IPS-18c (cell line): Measurements from ENCODE around the gene DRC3.

ENCODE experiments used
- H3K4me3 ChIP-seq: 2 replicates; pipeline ENCODE4 v1.7.0; 2013; ENCODE audit warnings: low read depth, mild to moderate bottlenecking, low read length, moderate library complexity; ENCODE audit not compliant: insufficient read depth
- H3K9me3 ChIP-seq: one replicate; pipeline ENCODE4 v1.6.1; 2013; ENCODE audit warnings: mild to moderate bottlenecking, low read length, moderate library complexity; ENCODE audit not compliant: control insufficient read depth, insufficient read depth

DRC3 gene

GRCh38 chr17:18000030-18000408 lies 27.4 kb downstream of the DRC3 start:
- H3K4me3 ChIP-seq: no peak overlapping the region
- H3K9me3 ChIP-seq: no peaks in the 10 kb centered on the region

- H3K9me3 ChIP-seq: no peaks in the 10 kb centered on the region
- no peak overlapping the region for H3K4me3 ChIP-seq
Observed at GRCh38 chr17:18002171-18002570, 29.5 kb downstream of the DRC3 start.

- Histone ChIP-seq H3K4me3 (no peak overlapping the region), H3K9me3 (no peaks in the 10 kb centered on the region)
Observed at GRCh38 chr17:18004345-18004744, 31.7 kb downstream of the DRC3 start.

GRCh38 chr17:18004884-18005305 lies 32.2 kb downstream of the DRC3 start:
- H3K9me3 ChIP-seq: no peaks in the 10 kb centered on the region
- no peak overlapping the region for H3K4me3 ChIP-seq

- Histone ChIP-seq H3K4me3 (no peak overlapping the region), H3K9me3 (no peaks in the 10 kb centered on the region)
Observed at GRCh38 chr17:18005496-18005895, 32.8 kb downstream of the DRC3 start.

GRCh38 chr17:18006495-18007239 lies 34.0 kb downstream of the DRC3 start:
- Histone ChIP-seq H3K9me3 (no peaks in the 10 kb centered on the region), H3K4me3 (no peak overlapping the region; the same call in 1 of the 2 replicates)

GRCh38 chr17:18008496-18009268 lies 36.0 kb downstream of the DRC3 start:
- H3K4me3 ChIP-seq: no peak overlapping the region
- no peaks in the 10 kb centered on the region for H3K9me3 ChIP-seq

GRCh38 chr17:18009609-18010420 lies 37.2 kb downstream of the DRC3 start:
- Histone ChIP-seq H3K9me3 (no peaks in the 10 kb centered on the region), H3K4me3 (no peak overlapping the region)

GRCh38 chr17:18011286-18011685 lies 38.6 kb downstream of the DRC3 start:
- no peaks in the 10 kb centered on the region for H3K9me3 ChIP-seq
- H3K4me3 ChIP-seq: no peak overlapping the region

- no peaks in the 10 kb centered on the region for H3K9me3 ChIP-seq
- H3K4me3 ChIP-seq: no peak overlapping the region
Observed at GRCh38 chr17:18014006-18014405, 41.3 kb downstream of the DRC3 start.

- no peak overlapping the region for H3K4me3 ChIP-seq
- no peaks in the 10 kb centered on the region for H3K9me3 ChIP-seq
Observed at GRCh38 chr17:18015593-18015992, 42.9 kb downstream of the DRC3 start.

- Histone ChIP-seq H3K4me3 (no peak overlapping the region), H3K9me3 (no peaks in the 10 kb centered on the region)
Observed at GRCh38 chr17:18016426-18016825, 43.8 kb downstream of the DRC3 start.

- Histone ChIP-seq H3K4me3 (no peak overlapping the region), H3K9me3 (no peaks in the 10 kb centered on the region)
Observed at GRCh38 chr17:18017958-18018357, 45.3 kb downstream of the DRC3 start.

GRCh38 chr17:18018411-18018921 lies 45.8 kb downstream of the DRC3 start:
- no peaks in the 10 kb centered on the region for H3K9me3 ChIP-seq
- no peak overlapping the region for H3K4me3 ChIP-seq

- H3K4me3 ChIP-seq: no peak overlapping the region
Observed at GRCh38 chr17:18019838-18020154, 47.1 kb downstream of the DRC3 start.

GRCh38 chr17:18020971-18021370 lies 48.3 kb downstream of the DRC3 start:
- no peaks in the 10 kb centered on the region for H3K9me3 ChIP-seq
- no peak overlapping the region for H3K4me3 ChIP-seq

More at GRCh38 chr17:18019838-18020154, 47.1 kb downstream of the DRC3 start:
- no peaks in the 10 kb centered on the region for H3K9me3 ChIP-seq

GRCh38 chr17:18021372-18021771 lies 48.7 kb downstream of the DRC3 start:
- no peak overlapping the region for H3K4me3 ChIP-seq
- no peaks in the 10 kb centered on the region for H3K9me3 ChIP-seq
